Natural killer cell treated with Interleukin-12 subunit alpha and Interleukin-12 subunit beta and Interleukin-15 and Interleukin-18, amount 100 ng/mL, for 72 hours (primary cell): ENCODE results near the gene SIGMAR1. TPM values are rescaled to one million over a fixed set of nuclear protein-coding genes. Genes with fewer than 3 reads are reported as not detected.
A peak's percentile ranks its signal among the peaks of the same experiment; 100 is the strongest.

Experiments used
- ATAC-seq, 2 donors: fragments of 150-1000 bp; cut with Tn5 transposase in 1 of 2; sonication (Bioruptor Pico), chemical (Tn5 transposase) in 1 of 2; 2 replicates each; pipeline ENCODE4 v1.10.0; 2021
- DNase-seq: peaks from one replicate; pipeline ENCODE4 v3.0.0; 2022; ENCODE audit warnings: low spot score
- H3K27ac Mint-ChIP-seq, 2 donors: 1 replicate in 1 of 2; 2 replicates in 1 of 2; pipeline ENCODE4 v1.8.0; 2022; ENCODE audit warnings: mixed read lengths in 2 of 2, mild to moderate bottlenecking in 1 of 2, moderate library complexity in 1 of 2
- H3K27me3 Mint-ChIP-seq, 2 donors: 1 replicate in 1 of 2; 2 replicates in 1 of 2; pipeline ENCODE4 v1.8.0; 2022; ENCODE audit warnings: mixed read lengths in 2 of 2
- H3K36me3 Mint-ChIP-seq: one replicate; pipeline ENCODE4 v1.8.0; 2022; ENCODE audit warnings: mixed read lengths
- H3K4me1 Mint-ChIP-seq, 2 donors: 1 replicate in 1 of 2; 2 replicates in 1 of 2; pipeline ENCODE4 v1.8.0; 2022; ENCODE audit warnings: low read depth in 2 of 2, mixed read lengths in 2 of 2, mild to moderate bottlenecking in 1 of 2
- H3K4me3 Mint-ChIP-seq: one replicate; pipeline ENCODE4 v1.8.0; 2022; ENCODE audit warnings: mixed read lengths
- H3K9me3 Mint-ChIP-seq: 2 replicates; pipeline ENCODE4 v1.8.0; 2022; ENCODE audit warnings: mixed read lengths
- total RNA-seq, 2 donors: library from RNA; stranded (reverse); gene quantifications; one replicate each; pipeline ENCODE4 v1.2.3, GENCODE V29; 2022

Gene SIGMAR1
- total RNA-seq, 2 donors from 2014 or later, result 45.6 to 109 TPM

DNA sequence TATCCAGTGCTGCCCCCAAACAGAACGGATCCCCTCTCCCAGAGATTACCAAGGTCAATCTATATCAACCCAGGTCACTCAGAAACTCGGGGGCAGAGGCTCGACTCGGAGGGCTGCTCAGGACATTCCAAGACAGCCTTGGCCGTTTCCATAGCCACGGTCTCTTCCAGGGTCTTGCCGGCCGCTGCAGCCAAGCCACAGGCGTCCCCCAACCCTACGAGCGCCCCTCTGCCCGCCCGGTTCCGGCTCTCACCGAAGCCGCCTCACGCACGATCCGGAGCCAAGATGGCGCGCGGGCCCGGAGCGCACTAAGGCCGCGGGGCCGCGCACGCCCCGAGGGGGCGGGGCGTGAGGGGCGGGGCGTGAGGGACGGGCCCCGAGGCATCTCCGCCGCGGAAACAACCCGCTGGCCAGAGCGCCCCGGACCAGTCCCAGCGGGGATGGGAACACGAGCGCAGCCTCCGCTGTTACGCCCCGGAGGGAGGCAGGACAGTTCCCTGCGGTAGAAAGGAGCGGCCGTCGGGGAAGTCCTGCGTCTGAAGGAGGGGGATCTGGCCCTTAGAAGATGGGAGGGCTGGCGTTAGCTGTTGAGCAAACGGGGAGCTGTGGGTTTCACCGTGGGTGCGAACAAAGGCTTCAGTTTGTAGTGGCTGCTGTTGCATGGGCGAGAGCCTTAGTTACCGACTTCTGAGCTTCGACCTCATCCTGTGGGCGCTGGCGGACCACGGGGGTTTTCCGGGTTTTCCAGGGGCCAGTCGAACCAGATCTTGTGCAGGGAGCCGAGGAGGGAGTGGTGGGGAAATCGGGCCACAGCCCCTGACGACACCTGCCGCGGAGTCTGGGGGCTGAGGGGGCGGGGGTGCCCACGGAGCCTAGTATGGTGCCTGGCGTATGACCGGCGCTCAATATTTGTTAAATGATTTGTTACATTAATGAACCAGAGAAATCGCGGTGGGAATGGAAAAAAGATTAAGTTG, 25.5 kb downstream of the SIGMAR1 start, which contains the start of gene RPP25L:
TSS of gene RPP25L (minus strand) at position 287 of the 977 bp plus-strand sequence. CDS start 801 bp downstream, outside the sequence.
- no peaks in the 10 kb centered on the region for H3K27me3 Mint-ChIP-seq
- peaks cover 8% of the 10 kb centered on the region for H3K36me3 Mint-ChIP-seq
- ATAC-seq (peak; percentile 95 to 97), DNase-seq (peak; percentile 95)
- H3K4me1 Mint-ChIP-seq, result peaks cover 19% of the 10 kb centered on the region in 2 donors
- H3K4me3 Mint-ChIP-seq, result peak within 1 kb of the TSS; percentile 95
- peak within 1 kb of the TSS; percentile 93 to 95 for H3K27ac Mint-ChIP-seq
- H3K9me3 Mint-ChIP-seq, result no peaks in the 10 kb centered on the region

DNA sequence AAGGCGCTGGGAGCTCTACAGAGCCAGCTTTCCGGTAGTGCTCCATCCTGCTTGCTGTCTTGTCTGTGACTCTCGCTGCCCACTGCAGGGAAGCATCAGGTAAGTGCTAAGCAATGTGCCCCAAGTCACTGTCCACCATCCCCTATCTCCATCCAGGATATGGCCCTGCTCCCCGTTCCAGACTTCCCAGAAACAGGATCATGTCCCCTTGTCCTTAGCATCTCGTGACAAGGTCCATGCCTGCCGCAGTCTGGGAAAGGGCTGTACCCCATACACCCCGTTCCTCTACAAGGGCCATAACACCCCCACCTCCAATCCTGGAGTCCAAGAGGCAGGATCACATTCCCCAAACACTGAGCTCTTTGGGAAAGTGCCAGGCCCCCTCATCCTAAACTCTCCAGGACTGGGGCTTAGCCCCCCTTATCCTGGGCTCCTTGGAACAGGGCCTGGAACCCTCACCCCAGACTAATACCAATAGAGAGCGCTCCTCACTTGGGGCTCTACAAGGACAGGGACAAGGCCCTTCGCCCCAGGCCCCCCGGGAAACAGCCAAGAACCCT, 26.3 kb downstream of the SIGMAR1 start:
- peaks cover 3% of the 10 kb centered on the region for H3K36me3 Mint-ChIP-seq
- peak overlapping the region; percentile 93 to 95 for H3K27ac Mint-ChIP-seq
- DNase-seq (no peak), ATAC-seq (peak in 1 of 2 donors; percentile 1)
- H3K4me1 Mint-ChIP-seq, result peaks cover 19% of the 10 kb centered on the region in 2 donors
- H3K4me3 Mint-ChIP-seq, result peak overlapping the region; percentile 95
- H3K27me3 Mint-ChIP-seq, result no peaks in the 10 kb centered on the region
- no peaks in the 10 kb centered on the region for H3K9me3 Mint-ChIP-seq

DNA sequence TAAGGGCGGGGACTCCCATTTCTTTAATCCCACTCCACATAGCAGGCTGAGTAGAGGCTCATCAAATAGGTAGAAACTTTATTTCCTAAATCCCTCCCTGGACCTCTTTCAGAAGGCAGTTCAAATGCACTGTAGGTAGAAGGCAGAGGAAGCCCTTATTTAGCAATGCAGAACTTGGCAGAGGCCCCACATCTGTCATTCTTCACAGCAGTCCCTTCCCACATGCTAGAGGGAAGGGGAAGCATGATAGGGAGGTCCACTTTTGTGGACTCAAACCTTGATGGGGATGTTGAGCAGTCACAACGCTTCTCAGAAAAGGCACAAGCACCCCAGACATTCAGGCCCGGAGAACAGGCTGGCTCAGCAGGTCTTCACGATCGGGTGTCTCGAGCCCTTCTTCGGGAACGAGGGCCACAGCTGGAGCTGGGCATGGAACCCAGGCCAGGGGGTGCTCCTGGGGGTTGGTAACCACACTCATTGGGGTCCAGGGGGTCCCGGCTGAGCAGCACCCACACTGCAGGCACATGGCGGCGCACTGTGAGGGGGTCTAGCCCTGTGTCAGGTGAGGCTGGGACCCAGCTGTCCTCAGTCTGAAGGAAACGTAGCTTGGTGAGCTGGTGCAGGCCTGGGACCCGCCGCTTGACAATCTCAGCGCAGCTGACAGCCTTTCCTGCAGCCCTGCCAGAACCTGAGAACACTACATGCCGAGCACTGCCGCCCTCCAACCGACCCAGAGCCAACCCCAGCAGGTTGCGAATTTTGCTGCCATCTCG, 27.0 kb downstream of the SIGMAR1 start:
- DNase-seq (no peak), ATAC-seq (no peak)
- peak overlapping the region; percentile 95 for H3K4me3 Mint-ChIP-seq
- H3K4me1 Mint-ChIP-seq, result peaks cover 19% of the 10 kb centered on the region in 2 donors
- no peaks in the 10 kb centered on the region for H3K9me3 Mint-ChIP-seq
- H3K27me3 Mint-ChIP-seq, result no peaks in the 10 kb centered on the region
- H3K27ac Mint-ChIP-seq, result peak overlapping the region in 1 of 2 donors; percentile 95
- no peaks in the 10 kb centered on the region for H3K36me3 Mint-ChIP-seq

DNA sequence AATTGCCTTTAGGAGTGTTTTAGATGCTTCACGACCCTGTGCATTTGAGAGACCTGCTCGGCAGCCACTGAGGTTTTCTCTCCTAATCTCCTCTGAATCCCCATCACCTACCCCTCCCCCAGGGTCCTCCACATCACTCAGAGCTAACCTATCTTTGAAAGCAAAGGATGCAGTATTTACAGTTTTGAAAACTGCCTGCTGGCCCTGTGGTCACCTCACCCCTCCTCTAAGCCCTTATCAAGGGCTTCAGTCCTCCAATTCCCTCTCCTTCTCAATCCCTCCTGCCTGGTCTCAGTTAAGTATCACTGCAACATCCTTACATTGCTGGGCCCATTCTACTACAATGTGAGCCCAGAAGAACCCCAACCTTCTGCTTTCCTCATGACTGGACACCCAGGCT, 30.3 kb downstream of the SIGMAR1 start:
- Mint-ChIP-seq H3K36me3 (no peaks in the 10 kb centered on the region), H3K9me3 (no peaks in the 10 kb centered on the region), H3K27ac (no peak overlapping the region), H3K4me3 (no peak overlapping the region), H3K4me1 (peaks cover 8 to 11% of the 10 kb centered on the region in 2 donors), H3K27me3 (peaks cover 0 to 2% of the 10 kb centered on the region in 2 donors)
- DNase-seq (no peak), ATAC-seq (no peak)

DNA sequence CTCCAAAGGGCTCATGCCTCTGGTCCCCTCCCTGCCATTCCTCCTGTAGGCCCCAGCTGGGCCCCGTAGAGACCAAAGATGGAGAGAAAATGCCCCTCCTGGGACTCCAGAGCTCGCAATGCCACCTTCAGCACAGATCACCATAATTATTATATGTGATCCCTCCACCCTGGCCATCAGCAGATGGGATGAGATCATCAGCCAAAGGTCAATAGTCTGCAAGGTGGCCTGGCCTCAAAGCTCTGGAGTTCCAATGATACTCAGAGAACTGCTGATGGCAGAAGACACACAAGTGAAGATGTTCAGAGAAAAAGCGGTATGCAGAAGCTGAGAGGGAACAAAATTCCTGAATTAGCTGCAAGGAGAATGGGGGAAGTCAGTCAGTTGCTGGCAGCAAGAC, 30.7 kb downstream of the SIGMAR1 start:
- Mint-ChIP-seq H3K27ac (no peak overlapping the region), H3K9me3 (no peaks in the 10 kb centered on the region), H3K4me3 (no peak overlapping the region), H3K36me3 (no peaks in the 10 kb centered on the region), H3K27me3 (peaks cover 0 to 2% of the 10 kb centered on the region in 2 donors), H3K4me1 (peaks cover 6 to 9% of the 10 kb centered on the region in 2 donors)
- DNase-seq (no peak), ATAC-seq (no peak)

DNA sequence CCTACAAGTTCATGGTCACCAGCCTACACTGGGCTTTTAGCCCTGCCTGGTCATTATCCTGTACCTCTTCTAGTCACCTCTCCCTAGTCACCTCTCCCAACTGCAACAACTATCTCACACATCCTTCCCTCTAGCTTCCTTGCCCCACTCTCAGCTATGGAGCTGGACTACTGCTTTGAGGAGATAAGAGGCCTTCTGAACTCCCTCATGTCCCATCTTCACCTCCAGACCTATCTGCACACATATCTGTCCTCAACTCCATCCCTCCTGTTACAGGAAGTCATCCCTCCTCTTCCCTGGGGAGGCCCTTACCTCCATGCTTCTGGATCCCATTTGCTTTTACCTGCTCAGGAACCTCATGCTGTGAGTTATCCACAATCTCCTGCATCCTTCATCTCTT, 31.4 kb downstream of the SIGMAR1 start:
- no peak for ATAC-seq
- Mint-ChIP-seq H3K36me3 (no peaks in the 10 kb centered on the region), H3K9me3 (no peaks in the 10 kb centered on the region), H3K4me1 (peaks cover under 1 to 4% of the 10 kb centered on the region in 2 donors), H3K4me3 (no peak overlapping the region), H3K27ac (no peak overlapping the region), H3K27me3 (peaks cover 0 to 6% of the 10 kb centered on the region in 2 donors)
- DNase-seq, result no peak

DNA sequence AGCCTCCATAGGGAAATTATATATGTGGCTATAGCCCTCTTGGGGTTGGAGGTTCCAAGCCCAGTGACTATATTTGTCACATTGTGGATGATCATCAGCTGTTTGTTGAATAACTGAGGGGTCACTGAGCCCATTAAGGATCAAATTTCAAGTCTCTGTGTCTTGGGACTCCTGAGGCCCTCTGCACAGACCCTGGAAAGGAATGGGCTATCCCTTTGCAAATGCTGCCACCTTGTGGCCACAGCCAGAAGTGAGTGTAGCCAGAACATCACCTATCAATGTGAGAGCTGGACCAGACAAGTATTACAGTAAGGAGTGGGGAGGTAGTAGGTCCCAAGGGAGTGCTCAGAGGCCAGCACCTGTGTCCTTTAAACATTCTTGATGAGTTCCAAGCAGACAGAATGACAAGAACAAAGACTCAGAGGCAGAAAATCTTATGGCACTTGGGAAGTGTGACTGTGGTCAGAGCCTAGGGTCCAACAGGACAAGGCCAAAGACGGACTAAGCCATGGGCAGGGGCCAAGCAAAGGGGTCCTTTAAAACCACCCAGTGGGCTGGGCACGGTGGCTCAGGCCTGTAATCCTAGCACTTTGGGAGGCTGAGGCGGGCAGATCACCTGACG, 33.9 kb downstream of the SIGMAR1 start:
- no peak overlapping the region for H3K4me3 Mint-ChIP-seq
- DNase-seq, result peak; percentile 80
- peaks cover 0 to 9% of the 10 kb centered on the region in 2 donors for H3K27me3 Mint-ChIP-seq
- H3K4me1 Mint-ChIP-seq, result peaks cover 0 to 2% of the 10 kb centered on the region in 2 donors
- no peaks in the 10 kb centered on the region for H3K9me3 Mint-ChIP-seq
- H3K27ac Mint-ChIP-seq, result no peak overlapping the region
- H3K36me3 Mint-ChIP-seq, result no peaks in the 10 kb centered on the region
- peak; percentile 76 to 80 for ATAC-seq

DNA sequence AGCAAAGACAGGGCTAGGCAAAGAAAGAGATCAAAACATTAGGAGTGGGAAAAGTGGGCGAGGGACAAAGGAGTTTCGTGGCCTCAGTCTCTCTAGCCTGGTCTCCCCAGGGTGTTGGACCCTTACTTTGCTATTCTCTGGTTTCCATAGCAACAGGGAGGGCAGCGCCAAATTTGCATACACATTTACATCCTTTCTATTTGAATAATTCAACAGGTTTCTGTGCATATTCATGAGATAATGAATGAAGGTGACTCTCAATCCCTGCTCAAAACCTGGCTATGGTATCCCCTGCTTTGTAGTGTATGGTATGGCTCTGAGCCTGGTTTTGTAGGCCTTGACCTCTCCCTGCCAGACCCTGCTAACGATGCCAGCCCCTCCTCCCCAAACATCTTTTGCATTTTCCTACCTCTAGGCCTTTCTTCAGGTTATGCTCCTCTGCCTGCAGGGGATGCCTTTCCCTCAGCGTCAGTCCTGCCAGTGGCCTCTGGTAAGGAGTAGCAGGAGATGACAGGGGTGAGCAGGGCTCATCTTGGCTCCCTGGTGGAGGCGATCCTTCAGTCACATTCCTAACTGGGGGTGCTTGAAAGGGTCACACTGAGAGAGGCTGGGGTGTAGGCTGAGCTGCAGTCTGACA, 35.5 kb downstream of the SIGMAR1 start:
- Mint-ChIP-seq H3K9me3 (no peaks in the 10 kb centered on the region), H3K4me3 (no peak overlapping the region), H3K27me3 (peaks cover 8 to 9% of the 10 kb centered on the region in 2 donors), H3K27ac (no peak overlapping the region), H3K4me1 (peaks cover 0 to 2% of the 10 kb centered on the region in 2 donors), H3K36me3 (no peaks in the 10 kb centered on the region)
- ATAC-seq, result no peak
- no peak for DNase-seq

DNA sequence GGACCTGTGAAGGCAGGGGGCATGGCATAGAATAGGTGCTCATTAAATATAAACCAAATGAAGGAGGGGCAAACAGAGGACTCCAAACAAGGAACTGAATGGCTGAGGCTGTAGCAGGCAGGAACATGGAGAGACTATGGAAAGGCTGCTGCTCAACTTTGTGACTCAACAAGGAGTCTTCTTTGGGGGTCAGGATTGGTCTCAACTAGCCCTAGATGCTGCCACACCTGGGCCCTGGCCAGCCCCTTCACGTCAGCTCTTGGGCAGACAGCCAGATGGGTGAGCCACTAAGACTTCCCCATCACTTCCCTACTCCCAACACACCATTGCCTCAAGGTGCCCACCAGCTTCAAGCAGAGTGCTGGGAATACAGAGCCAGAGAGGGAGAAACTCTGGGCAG, 36.7 kb downstream of the SIGMAR1 start:
- Mint-ChIP-seq H3K4me3 (no peak overlapping the region), H3K27me3 (peaks cover 15 to 16% of the 10 kb centered on the region in 2 donors), H3K9me3 (no peaks in the 10 kb centered on the region)

DNA sequence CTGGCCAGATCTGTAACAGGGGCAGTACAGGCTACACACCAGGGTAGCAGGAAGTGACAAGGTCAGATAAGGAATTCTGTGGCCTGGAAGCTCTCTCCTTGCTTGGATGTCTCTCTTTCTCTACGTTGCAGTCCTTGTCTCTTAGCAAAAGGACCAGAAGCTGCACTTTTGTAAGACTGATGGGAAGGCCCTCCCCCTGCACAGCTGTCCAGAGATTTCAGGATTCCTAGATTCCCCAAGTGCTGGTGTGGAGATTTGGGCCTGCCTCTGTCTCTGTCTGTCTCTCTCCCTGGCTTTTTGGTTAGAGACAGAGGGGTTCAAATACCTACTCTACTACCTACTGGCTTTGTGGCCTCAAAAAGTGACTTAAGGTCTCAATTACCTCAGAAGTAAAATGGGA, 38.0 kb downstream of the SIGMAR1 start:
- Mint-ChIP-seq H3K36me3 (no peaks in the 10 kb centered on the region), H3K4me3 (no peak overlapping the region), H3K4me1 (peaks cover 0 to 2% of the 10 kb centered on the region in 2 donors), H3K9me3 (no peaks in the 10 kb centered on the region), H3K27ac (no peak overlapping the region), H3K27me3 (peaks cover 17 to 20% of the 10 kb centered on the region in 2 donors)
- DNase-seq (no peak), ATAC-seq (no peak)

More for the DNA sequence above, 36.7 kb downstream of the SIGMAR1 start:
- DNase-seq (no peak), ATAC-seq (no peak)
- peaks cover 0 to 2% of the 10 kb centered on the region in 2 donors for H3K4me1 Mint-ChIP-seq
- no peaks in the 10 kb centered on the region for H3K36me3 Mint-ChIP-seq
- H3K27ac Mint-ChIP-seq, result no peak overlapping the region

DNA sequence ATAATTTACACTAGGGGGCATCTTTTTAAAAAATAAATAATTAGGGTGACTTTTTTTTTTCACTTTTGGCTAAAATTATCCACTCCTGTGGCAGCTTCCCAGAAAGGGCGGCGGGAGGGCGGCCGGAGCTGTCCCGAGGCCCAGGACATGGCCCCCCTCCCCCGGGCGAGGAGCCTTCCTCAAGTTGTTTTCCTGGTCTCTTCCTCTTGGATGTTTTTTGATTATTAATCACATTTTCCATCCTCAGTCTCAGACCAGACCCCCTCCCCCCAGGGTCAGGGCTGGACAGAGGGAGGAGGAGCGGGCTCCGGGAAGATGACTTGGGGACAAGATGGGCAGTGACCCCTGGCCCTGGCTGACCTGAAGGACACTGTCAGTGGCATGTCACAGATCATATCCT, 43.4 kb downstream of the SIGMAR1 start:
- no peak for DNase-seq
- ATAC-seq, result no peak
- Mint-ChIP-seq H3K27me3 (peaks cover 35 to 48% of the 10 kb centered on the region in 2 donors), H3K36me3 (no peaks in the 10 kb centered on the region), H3K9me3 (no peaks in the 10 kb centered on the region), H3K4me1 (peaks cover 11 to 24% of the 10 kb centered on the region in 2 donors), H3K27ac (no peak overlapping the region), H3K4me3 (no peak overlapping the region)

DNA sequence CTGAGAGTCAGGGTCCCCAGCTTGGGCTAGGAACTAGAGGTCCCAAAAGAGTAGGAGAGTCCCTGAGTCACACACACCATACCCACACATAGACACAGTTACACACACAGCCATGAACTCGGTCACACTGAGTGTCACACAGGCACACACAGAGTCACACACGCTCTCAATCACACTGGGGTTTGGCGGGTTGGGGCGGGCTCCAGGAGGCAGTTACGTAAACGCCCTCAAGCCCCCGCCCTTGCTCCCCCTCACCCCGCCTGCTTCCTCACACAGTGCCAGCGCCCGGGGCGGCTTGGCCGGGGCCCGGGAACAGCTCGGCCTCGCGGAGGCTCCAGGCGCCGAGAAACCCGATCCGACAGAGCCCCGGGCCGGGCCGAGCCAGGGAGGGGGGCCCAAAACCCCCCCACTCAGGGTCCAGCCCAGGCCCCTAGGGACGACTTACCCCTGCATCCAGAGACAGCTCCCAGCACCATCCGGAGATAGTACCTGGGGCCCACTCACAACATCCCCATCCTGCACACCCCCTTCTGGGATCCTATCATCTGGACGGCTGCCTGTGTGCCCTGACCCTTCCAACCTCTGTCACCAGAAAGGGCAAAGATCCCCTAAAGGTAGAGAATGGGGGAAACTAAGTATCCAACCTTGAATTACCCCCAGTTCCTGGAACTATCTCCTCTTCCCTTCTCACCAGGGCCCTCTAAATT, 44.5 kb downstream of the SIGMAR1 start:
- H3K27me3 Mint-ChIP-seq, result peaks cover 44 to 59% of the 10 kb centered on the region in 2 donors
- DNase-seq, result no peak

More for the DNA sequence above, 44.5 kb downstream of the SIGMAR1 start:
- H3K27ac Mint-ChIP-seq, result no peak overlapping the region
- H3K9me3 Mint-ChIP-seq, result no peaks in the 10 kb centered on the region
- H3K4me1 Mint-ChIP-seq, result peaks cover 18 to 32% of the 10 kb centered on the region in 2 donors
- no peak for ATAC-seq
- H3K36me3 Mint-ChIP-seq, result no peaks in the 10 kb centered on the region
- peak overlapping the region; percentile 18 for H3K4me3 Mint-ChIP-seq
